T-helper 1 cell (primary cell): Measurements from ENCODE around the gene ARL16.
"Not testable (repeated sequence)": the region's sequence is repeated elsewhere in the genome, so short reads cannot be mapped to it uniquely, and the experiment has no call there.

Experiments
- DNase-seq, 5 donors: peaks; one replicate each; pipeline ENCODE4 v3.0.0-alpha.2; 2012 to 2020

The ARL16 gene

GRCh38 chr17:81695211-81695610, 11.6 kb upstream of the ARL16 start:
- DNase-seq = no peak

DNA sequence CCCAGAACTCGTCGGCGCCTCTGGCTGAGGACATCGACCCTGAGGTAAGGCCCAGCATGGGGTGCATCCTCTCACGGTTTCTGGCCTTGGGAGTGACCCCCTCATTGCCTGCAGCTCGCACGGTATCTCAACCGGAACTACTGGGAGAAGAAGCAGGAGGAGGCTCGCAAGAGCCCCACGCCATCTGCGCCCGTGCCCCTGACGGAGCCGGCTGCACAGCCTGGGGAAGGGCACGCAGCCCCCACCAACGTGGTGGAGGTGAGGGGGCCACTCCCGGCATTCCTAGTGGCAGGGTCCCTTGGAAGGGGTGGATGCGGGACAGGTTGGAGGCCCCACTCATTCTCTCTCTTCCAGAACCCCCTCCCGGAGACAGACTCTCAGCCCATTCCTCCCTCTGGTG, 11.2 kb upstream of the ARL16 start:
- DNase-seq = no peak

- no peak for DNase-seq
Measured at GRCh38 chr17:81693509-81694210, 10.1 kb upstream of the ARL16 start.

- no peak for DNase-seq
Measured at GRCh38 chr17:81691608-81692007, 8.0 kb upstream of the ARL16 start.

- no peak for DNase-seq
Measured at GRCh38 chr17:81691196-81691595, 7.6 kb upstream of the ARL16 start.

DNA sequence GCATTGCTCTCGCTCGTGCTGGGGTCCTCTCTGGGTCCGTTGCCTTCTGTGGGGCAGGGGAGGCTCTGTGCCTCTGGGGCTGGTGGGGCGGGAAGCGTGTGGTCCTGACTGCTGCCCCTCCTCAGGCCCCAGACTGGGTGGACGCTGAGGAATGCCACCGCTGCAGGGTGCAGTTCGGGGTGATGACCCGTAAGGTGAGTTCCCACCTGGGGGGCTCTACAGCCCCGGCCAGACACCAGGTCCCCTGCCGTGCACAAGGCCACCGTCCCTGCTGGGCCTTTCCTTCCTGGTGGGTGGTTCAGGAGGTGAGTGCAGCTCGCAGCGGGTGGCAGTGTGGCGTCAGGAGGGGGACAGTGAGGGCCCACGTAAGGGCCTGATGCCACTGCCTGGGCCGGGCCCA, 7.0 kb upstream of the ARL16 start:
- no peak for DNase-seq

- no peak for DNase-seq
Measured at GRCh38 chr17:81690066-81690465, 6.5 kb upstream of the ARL16 start.

DNA sequence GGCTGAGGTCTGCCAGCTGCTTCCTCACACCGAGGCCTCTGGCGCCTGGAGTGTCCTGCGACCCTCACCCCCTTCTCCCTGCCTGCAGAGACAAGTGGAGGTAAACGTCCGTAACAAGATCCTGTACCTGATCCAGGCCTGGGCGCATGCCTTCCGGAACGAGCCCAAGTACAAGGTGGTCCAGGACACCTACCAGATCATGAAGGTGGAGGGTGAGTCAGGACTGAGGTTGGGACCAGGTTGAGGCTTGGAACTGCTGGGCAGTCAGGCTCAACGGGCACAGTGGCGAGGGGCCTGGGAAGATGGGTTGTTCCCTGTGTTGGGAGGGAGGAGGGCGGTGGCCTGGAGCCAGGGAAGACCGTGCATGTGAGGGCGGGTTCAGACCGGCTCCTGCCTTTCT, 5.0 kb upstream of the ARL16 start:
- no peak for DNase-seq

DNA sequence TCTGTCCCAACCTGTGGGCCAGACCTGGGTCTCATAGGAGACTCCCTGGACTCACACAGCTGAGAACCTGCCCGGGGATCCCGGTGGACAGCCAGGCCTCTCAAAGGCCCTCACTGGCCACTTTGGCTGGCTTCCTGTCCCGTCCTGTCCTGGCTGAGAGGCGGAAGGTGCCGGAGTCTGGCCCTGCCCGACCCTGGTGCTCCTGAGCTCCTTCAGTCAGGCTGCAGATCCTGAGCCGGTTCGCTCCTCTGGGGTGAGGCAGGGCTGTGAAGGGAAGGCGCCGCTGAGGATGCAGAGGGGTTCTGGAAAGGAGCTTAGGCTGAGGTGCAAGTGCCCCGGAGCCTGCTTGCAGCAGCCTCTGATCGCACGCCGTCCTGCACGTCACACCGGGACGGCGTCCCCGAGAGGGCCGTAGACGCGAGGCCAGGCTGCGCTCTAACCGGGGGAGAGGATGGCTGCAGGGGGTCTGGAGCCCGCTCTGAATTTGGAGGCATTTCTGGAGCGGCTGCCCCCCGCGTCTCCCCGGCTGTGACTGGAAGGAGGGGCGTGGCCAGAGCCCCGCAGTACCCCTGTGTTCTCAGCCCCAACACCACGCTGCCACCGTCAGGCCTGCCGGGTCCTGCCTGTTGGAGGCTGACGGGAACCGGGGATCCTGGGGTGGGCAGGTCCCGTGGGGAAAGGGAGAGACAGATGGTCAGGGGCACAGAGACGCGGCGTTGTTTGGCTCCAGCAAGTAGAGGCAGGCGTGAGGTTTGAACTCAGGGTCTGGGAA, 4.4 kb upstream of the ARL16 start:
- no peak for DNase-seq

DNA sequence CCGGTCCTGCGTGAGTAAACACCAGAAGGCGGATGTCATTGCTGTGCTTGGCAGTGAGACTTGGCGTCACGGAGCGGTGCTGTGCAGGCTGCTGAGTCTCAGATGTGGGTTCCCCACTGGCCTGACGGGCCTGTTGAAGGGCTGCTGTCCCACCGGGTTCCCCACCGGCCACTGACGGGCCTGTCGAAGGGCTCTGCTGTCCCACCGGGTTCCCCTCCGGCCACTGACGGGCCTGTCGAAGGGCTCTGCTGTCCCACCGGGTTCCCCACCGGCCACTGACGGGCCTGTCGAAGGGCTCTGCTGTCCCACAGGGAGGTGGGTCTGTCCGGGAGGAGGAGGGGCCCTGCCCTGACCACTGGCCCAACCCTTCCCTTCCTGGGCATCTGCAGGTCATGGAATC, 3.0 kb upstream of the ARL16 start:
- DNase-seq = no peak

DNA sequence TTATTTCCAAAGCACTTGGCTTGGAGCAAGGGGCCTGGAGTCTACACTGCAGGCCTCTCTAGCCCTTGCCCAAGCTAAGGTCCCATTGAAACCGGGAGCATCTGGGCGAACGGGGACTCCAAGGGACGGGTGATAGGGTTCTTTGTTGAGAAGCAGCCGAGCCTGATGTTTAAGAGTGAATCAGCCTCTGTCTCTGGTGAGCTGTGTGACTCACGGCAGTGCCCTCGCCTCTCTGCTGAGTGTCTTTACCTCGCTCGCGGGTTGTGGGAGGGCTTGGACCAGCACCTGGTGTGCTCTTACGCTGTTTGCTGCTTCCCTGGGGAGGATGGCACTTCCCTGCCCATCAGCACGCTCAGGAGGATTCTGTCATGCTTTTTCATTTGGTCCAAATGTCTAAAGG, 1.5 kb upstream of the ARL16 start:
- DNase-seq = no peak

GRCh38 chr17:81684442-81684911, 880 bp upstream of the ARL16 start:
- no peak for DNase-seq

GRCh38 chr17:81683208-81683583, 401 bp downstream of the ARL16 start:
- no peak for DNase-seq

DNA sequence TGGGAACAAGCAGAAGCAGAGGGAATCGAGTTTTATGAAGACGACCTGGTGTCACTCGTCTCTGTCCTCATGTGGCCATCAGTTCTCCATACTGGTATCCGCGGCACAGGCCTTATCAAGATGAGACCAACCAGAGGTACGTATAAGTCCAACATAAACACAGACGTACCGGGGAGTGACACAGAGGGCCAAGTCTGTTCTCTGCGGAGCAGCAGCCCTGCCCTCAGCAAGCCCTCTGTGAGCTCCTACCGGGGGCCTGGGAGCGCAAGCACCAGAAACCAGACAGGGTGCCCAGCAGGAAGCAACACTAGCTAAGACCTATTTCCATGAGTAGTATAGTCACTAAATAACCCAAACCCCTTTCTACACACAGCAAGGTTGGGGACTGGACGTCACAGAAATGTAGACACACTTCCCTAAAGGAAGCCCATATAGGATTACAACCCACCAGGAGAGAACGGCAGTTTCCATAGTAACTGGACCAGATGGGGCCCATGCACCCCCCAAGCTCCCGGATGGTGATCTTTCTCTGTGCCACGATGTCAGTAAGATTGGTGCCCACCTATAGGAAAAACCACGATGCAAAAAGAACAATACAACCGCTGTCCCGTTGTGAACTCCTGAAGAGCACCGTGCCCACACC, 911 bp downstream of the ARL16 start:
- DNase-seq = no peak

DNA sequence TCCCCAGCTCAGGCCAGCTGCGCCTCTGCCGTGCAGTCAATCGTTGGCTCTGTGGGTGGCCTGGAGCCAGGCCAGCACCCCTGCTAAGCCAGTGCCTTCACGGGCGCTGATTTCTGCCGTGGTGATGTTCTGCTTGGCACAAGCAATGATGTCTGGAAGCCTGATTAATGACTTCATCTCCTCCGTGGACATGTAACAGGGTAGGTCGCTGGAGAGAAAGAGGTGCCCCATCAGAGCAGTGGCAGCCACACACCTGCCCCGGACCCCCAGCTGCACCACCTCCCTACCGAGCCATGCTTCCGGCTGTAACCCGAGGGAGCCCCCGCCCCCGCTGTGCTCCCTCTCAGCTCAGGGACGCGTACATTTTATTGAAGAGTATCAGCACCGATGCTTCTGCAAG, 1.9 kb downstream of the ARL16 start:
- DNase-seq = no peak

DNA sequence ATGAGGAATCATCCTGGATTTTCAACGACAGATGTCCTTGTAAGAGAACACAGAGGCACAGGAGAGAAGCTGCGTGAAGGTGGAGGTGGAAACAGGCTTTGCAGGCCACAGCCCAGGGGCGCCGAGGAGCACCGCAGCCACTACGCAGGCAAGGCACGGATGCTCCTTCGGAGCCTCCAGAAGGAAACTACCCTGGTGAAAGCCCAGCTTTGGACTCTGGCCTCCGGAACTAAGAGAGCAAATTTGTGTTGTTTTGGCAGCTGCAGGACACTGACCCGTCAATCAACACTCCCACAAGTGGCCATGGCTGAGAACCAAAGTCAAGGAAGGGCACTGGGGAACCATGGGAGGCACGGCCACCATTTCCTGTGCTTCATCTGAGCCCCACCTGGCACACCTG, 3.4 kb downstream of the ARL16 start:
- no peak for DNase-seq

DNA sequence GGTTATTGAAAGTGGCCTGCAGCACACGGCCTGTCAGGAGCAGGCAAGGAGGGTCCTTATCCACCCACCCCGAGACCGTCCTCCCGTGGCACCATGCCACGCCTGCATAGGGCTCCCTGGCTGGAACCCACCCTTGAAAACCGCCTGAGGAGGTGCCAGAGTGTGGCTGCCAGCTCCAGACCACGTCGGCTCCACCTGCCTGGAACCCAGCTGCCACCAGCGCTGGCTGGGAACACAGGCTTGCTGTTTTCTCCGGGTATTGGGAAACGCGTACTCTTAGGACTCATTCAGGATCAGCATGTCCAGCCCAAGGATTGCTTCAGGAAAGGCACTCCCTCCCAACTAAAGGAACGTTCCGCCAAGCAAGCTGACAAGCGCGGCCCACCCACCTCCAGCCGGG, 6.7 kb downstream of the ARL16 start:
- DNase-seq = no peak

- DNase-seq = not testable (repeated sequence)
Measured at GRCh38 chr17:81675515-81676221, 7.9 kb downstream of the ARL16 start.

GRCh38 chr17:81673561-81674258, 9.9 kb downstream of the ARL16 start:
- no peak for DNase-seq

GRCh38 chr17:81672954-81673353, 10.6 kb downstream of the ARL16 start:
- no peak for DNase-seq

DNA sequence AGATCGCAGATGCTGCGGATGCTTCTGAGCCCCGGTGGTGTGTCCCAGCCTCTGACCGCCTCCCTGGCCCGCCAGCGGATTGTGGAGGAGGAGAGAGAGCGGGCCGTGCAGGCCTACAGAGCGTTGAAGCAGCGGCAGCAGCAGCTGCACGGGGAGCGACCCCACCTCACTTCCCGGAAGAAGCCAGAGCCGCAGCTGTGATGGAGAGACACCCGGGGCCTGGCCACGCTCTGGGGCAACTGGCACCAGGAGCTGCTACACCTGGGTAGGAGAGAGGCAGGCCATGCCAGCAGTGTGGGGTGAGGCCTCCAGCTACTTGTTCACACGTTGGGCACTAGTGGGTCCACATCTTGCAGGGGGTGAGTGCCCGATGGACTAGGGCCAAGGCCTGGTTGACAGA, 11.1 kb downstream of the ARL16 start:
- no peak for DNase-seq

- DNase-seq = no peak
Measured at GRCh38 chr17:81667754-81668153, 15.8 kb downstream of the ARL16 start.
